Sigmoid colon (tissue), 7 donors: ENCODE measurements around the gene PTGS2. TPM values are rescaled to one million over a fixed set of nuclear protein-coding genes. Genes with fewer than 3 reads are reported as not detected.

Experiments used
- DNase-seq: peaks from one replicate; pipeline ENCODE4 v3.0.0-alpha.2; 2019
- H3K27ac ChIP-seq, 4 donors: fragments of 200-600 bp; sonication (generic); one replicate each; pipeline ENCODE4 v1.5.1; 2016 to 2019; ENCODE audit warnings: mild to moderate bottlenecking in 1 of 4
- H3K27me3 ChIP-seq, 3 donors: fragments of 200-600 bp; sonication (generic); one replicate each; pipeline ENCODE4 v1.5.1; 2019; ENCODE audit warnings: mild to moderate bottlenecking in 1 of 3
- H3K36me3 ChIP-seq, 4 donors: fragments of 200-600 bp; sonication (generic); one replicate each; pipeline ENCODE4 v1.5.1; 2016 to 2019
- H3K4me1 ChIP-seq, 4 donors: fragments of 200-600 bp; sonication (generic); one replicate each; pipeline ENCODE4 v1.5.1; 2017 to 2019
- H3K4me3 ChIP-seq, 4 donors: fragments of 200-600 bp; sonication (generic); one replicate each; pipeline ENCODE4 v1.5.1; 2017 to 2019; ENCODE audit warnings: mild to moderate bottlenecking in 2 of 4, moderate library complexity in 1 of 4
- H3K9me3 ChIP-seq, 4 donors: fragments of 200-600 bp in 3 of 4; sonication (generic) in 3 of 4; one replicate each; pipeline versions ENCODE4 v1.5.1 to v1.6.1; 2013 to 2019
- CTCF ChIP-seq, 4 experiments: fragments of 450-650 bp in 3 of 4; fragments of 200-600 bp in 1 of 4; IDR thresholded peaks; one replicate each; pipeline ENCODE4 v1.5.1; 2016 to 2019; ENCODE audit warnings: antibody characterized with exemption in 4 of 4, mild to moderate bottlenecking in 3 of 4, moderate library complexity in 2 of 4
- EP300 ChIP-seq, 4 donors: sonication (generic); formaldehyde crosslinking; IDR thresholded peaks; one replicate each; pipeline ENCODE4 v1.6.1; 2017; ENCODE audit warnings: antibody characterized with exemption in 4 of 4
- POLR2A ChIP-seq, 2 donors: fragments of 450-650 bp; IDR thresholded peaks; one replicate each; pipeline ENCODE4 v1.6.1; 2016; ENCODE audit warnings: antibody characterized with exemption in 2 of 2, mild to moderate bottlenecking in 2 of 2, moderate library complexity in 2 of 2
- POLR2AphosphoS5 ChIP-seq, 4 donors: sonication (generic); formaldehyde crosslinking; IDR thresholded peaks; one replicate each; pipeline ENCODE4 v1.6.1; 2017; ENCODE audit warnings: antibody characterized with exemption in 4 of 4
- WGBS, 2 donors: extraction: QIAGEN DNeasy Blood & Tissue Kit; methylation state at CpG; one replicate each; pipeline ENCODE4 v1.1.7; 2013; 5-methylcytosine and 5-hydroxymethylcytosine counted together
- intact Hi-C: fragments of 100-400 bp; cut with DNase I; formaldehyde crosslinking; loops from one replicate; pipeline ENCODE4 v1.15.1; 2023
- polyA plus RNA-seq, 3 donors: library from polyadenylated mRNA; stranded (reverse); fragments of 200-250 nt; gene quantifications; one replicate each; pipeline ENCODE4 v1.2.3, GENCODE V29; 2013
- total RNA-seq, 4 donors: library from RNA; depleted of rRNA; stranded (reverse); fragments of >200 nt; gene quantifications; one replicate each; pipeline ENCODE4 v1.1.0, GENCODE V29; 2016
- donor health status: healthy with polysubstance abuse.
- donor health status: Bipolar disorder and iron deficiency.
- donor health status: healthy.

Gene PTGS2
- total and polyA plus RNA-seq, 7 donors = 0.60 to 118 (median 16.1) TPM

GRCh38 chr1:186626356-186626932 lies 53.8 kb downstream of the PTGS2 start:
- 40 to 85% methylated on average over 3 of the region's 3 CpGs for WGBS, 2 donors
- Histone ChIP-seq H3K4me3 (peak overlapping the region in 2 of 4 donors; percentile 11 to 26), H3K27me3 (no peaks in the 10 kb centered on the region), H3K4me1 (peaks cover 0 to 45% (median 30%) of the 10 kb centered on the region in 4 donors), H3K36me3 (no peaks in the 10 kb centered on the region), H3K9me3 (no peaks in the 10 kb centered on the region), H3K27ac (peak overlapping the region; percentile 6 to 84 (median 76))
- intact Hi-C loops = loop anchor here (5.0 kb wide), 3 partner anchors 56 to 356 kb away; partner anchors contain the start of gene PTGS2
- TF ChIP-seq CTCF (IDR thresholded peaks at IDR 0.05) (no peak), EP300 (IDR thresholded peaks at IDR 0.05) (no peak), POLR2AphosphoS5 (IDR thresholded peaks at IDR 0.05) (no peak), POLR2A (IDR thresholded peaks at IDR 0.05) (no peak)
- DNase-seq = no peak

GRCh38 chr1:186623551-186623950 lies 56.7 kb downstream of the PTGS2 start:
- Histone ChIP-seq H3K36me3 (no peaks in the 10 kb centered on the region), H3K27me3 (no peaks in the 10 kb centered on the region), H3K27ac (no peak overlapping the region), H3K4me1 (peaks cover 0 to 44% (median 25%) of the 10 kb centered on the region in 4 donors), H3K4me3 (no peak overlapping the region), H3K9me3 (no peaks in the 10 kb centered on the region)
- TF ChIP-seq CTCF (IDR thresholded peaks at IDR 0.05) (no peak), POLR2AphosphoS5 (IDR thresholded peaks at IDR 0.05) (no peak), EP300 (IDR thresholded peaks at IDR 0.05) (no peak), POLR2A (IDR thresholded peaks at IDR 0.05) (no peak)
- 92% methylated on average over 6 of the region's 6 CpGs for WGBS, 2 donors
- no peak for DNase-seq
- intact Hi-C loops = no loop called here

Other genes with a start within 250 kb of the PTGS2 start
- gene PDC, start 219.3 kb downstream of the PTGS2 start, total RNA-seq = not detected
- gene PDC, start 219.3 kb downstream of the PTGS2 start, polyA plus RNA-seq = not detected
- 10 to 100 TPM; 17.2 to 51.0 (median 29.0) TPM for gene PLA2G4A, start 148.5 kb upstream of the PTGS2 start, total RNA-seq
- 1 to 10 TPM; 3.2 to 5.0 (median 4.2) TPM for gene PLA2G4A, start 148.5 kb upstream of the PTGS2 start, polyA plus RNA-seq